ENCODE data around the gene RYK.
"Not testable (repeated sequence)": the region's sequence is repeated elsewhere in the genome, so short reads cannot be mapped to it uniquely, and the experiment has no call there.

The RYK gene

GRCh38 chr3:134279466-134279865 is 28.8 kb upstream of the RYK start:
- TF ChIP-seq, protein P1, sequence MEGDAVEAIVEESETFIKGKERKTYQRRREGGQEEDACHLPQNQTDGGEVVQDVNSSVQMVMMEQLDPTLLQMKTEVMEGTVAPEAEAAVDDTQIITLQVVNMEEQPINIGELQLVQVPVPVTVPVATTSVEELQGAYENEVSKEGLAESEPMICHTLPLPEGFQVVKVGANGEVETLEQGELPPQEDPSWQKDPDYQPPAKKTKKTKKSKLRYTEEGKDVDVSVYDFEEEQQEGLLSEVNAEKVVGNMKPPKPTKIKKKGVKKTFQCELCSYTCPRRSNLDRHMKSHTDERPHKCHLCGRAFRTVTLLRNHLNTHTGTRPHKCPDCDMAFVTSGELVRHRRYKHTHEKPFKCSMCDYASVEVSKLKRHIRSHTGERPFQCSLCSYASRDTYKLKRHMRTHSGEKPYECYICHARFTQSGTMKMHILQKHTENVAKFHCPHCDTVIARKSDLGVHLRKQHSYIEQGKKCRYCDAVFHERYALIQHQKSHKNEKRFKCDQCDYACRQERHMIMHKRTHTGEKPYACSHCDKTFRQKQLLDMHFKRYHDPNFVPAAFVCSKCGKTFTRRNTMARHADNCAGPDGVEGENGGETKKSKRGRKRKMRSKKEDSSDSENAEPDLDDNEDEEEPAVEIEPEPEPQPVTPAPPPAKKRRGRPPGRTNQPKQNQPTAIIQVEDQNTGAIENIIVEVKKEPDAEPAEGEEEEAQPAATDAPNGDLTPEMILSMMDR (IDR thresholded peaks at IDR 0.05; ENCODE audit: borderline replicate concordance, insufficient read depth, low read depth, low read length) = no peak
- H3K4me3 ChIP-seq (ENCODE audit: low read depth, low read length) = no peak overlapping the region

DNA sequence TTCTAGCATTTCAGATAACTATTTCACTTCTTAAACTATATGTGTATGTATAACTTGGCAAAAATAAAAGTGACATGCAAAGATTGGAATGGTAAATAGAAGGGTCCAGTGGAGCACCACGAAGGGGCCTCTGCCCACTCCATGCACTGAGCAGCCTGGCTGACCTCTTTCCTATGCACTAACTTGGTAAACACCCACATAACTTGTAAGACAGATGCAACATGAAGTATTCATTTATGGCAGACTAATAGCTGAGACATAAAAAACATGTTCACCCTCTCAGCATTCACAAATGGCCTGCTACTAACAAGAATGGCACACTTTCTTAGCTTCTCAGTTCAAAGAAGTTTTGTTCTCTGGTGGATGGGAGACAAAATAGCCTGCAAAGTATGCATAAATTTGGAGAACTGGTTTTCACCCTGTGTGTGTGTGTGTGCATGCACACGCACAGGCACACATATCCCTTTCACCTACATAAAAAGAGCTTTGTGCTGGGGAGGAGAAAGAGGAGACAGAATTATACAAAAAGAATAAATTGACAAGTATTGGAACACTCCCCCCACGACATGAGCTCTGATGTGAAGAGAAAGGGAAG is 26.5 kb upstream of the RYK start:
- TF ChIP-seq, protein P1 (IDR thresholded peaks at IDR 0.05; ENCODE audit: borderline replicate concordance, insufficient read depth, low read depth, low read length) = no peak

GRCh38 chr3:134276086-134276485 is 25.4 kb upstream of the RYK start:
- TF ChIP-seq, protein P1 (IDR thresholded peaks at IDR 0.05; ENCODE audit: borderline replicate concordance, insufficient read depth, low read depth, low read length) = no peak
- H3K4me3 ChIP-seq (ENCODE audit: low read depth, low read length) = no peak overlapping the region

More for the DNA sequence above, 26.5 kb upstream of the RYK start:
- H3K4me3 ChIP-seq (ENCODE audit: low read depth, low read length) = no peak overlapping the region

DNA sequence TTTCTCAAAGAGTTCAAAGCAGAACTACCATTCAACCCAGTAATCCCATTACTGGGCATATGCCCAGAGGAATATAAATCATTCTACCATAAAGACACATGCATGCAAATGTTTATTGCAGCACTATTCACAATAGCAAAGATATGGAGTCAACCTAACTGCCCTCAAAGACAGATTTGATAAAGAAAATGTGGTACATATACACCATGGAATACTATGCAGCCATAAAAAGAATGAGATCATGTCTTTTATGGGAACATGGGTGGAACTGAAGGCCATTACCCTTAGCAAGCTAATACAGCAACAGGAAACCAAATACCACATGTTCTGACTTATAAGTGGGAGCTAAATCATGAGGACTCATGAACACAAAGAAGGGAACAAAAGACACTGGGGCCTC is 24.5 kb upstream of the RYK start:
- H3K4me3 ChIP-seq (ENCODE audit: low read depth, low read length) = not testable (repeated sequence)

DNA sequence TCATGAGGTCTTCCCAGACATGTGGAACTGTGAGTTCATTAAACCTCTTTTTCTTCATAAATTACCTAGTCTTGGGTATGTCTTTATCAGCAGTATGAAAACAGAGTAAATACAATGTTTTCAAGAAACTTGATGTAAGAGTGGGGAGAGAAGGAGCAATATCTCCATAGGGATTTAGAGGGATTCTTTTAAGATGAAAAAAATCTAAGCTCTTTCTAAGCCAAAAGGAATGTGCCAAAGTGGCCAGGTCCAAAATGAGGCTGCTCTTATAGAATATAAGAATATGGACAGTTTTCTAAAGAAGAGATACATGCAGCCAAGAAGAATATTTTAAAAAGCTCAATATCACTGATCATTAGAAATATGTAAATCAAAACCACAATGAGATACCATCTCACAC is 23.9 kb upstream of the RYK start:
- H3K4me3 ChIP-seq (ENCODE audit: low read depth, low read length) = no peak overlapping the region
- TF ChIP-seq, protein P1 (IDR thresholded peaks at IDR 0.05; ENCODE audit: borderline replicate concordance, insufficient read depth, low read depth, low read length) = no peak

GRCh38 chr3:134267996-134268395 is 17.3 kb upstream of the RYK start:
- TF ChIP-seq, protein P1 (IDR thresholded peaks at IDR 0.05; ENCODE audit: borderline replicate concordance, insufficient read depth, low read depth, low read length) = no peak
- H3K4me3 ChIP-seq (ENCODE audit: low read depth, low read length) = no peak overlapping the region

- no peak overlapping the region for H3K4me3 ChIP-seq (ENCODE audit: low read depth, low read length)
- TF ChIP-seq, protein P1 (IDR thresholded peaks at IDR 0.05; ENCODE audit: borderline replicate concordance, insufficient read depth, low read depth, low read length) = no peak
Measured at GRCh38 chr3:134260987-134261386, 10.3 kb upstream of the RYK start.

All from GM12875 (cell line).